ENCODE results near the gene GARRE1. TPM values are rescaled to one million over a fixed set of nuclear protein-coding genes. Genes with fewer than 3 reads are reported as not detected.
"Not testable (repeated sequence)": the region's sequence is repeated elsewhere in the genome, so short reads cannot be mapped to it uniquely, and the experiment has no call there.

The GARRE1 gene
- total RNA-seq, 1 donor from 2014 or later, result 33.5 TPM

- DNase-seq (ENCODE audit: extremely low spot score, unreplicated experiment), result no peak
- H3K27ac Mint-ChIP-seq (ENCODE audit: unreplicated experiment), result no peak overlapping the region
- no peaks in the 10 kb centered on the region for H3K9me3 Mint-ChIP-seq (ENCODE audit: unreplicated experiment)
- peaks cover 20% of the 10 kb centered on the region for H3K4me1 Mint-ChIP-seq (ENCODE audit: unreplicated experiment)
- TF ChIP-seq CTCF (IDR thresholded peaks at IDR 0.05), result no peak
- H3K36me3 Mint-ChIP-seq (ENCODE audit: unreplicated experiment), result peaks cover 22% of the 10 kb centered on the region
- H3K27me3 Mint-ChIP-seq (ENCODE audit: unreplicated experiment), result no peaks in the 10 kb centered on the region
- no peak overlapping the region for H3K4me3 Mint-ChIP-seq (ENCODE audit: unreplicated experiment)
Measured at GRCh38 chr19:34214040-34214439, 40.3 kb upstream of the GARRE1 start.

- Mint-ChIP-seq H3K27me3 (ENCODE audit: unreplicated experiment) (no peaks in the 10 kb centered on the region), H3K9me3 (ENCODE audit: unreplicated experiment) (no peaks in the 10 kb centered on the region), H3K4me3 (ENCODE audit: unreplicated experiment) (no peak overlapping the region), H3K36me3 (ENCODE audit: unreplicated experiment) (peaks cover 26% of the 10 kb centered on the region), H3K4me1 (ENCODE audit: unreplicated experiment) (peaks cover 24% of the 10 kb centered on the region), H3K27ac (ENCODE audit: unreplicated experiment) (no peak overlapping the region)
- no peak for DNase-seq (ENCODE audit: extremely low spot score, unreplicated experiment)
- TF ChIP-seq CTCF (IDR thresholded peaks at IDR 0.05), result no peak
Measured at GRCh38 chr19:34215006-34215665, 39.2 kb upstream of the GARRE1 start.

GRCh38 chr19:34215666-34216038 is 38.7 kb upstream of the GARRE1 start:
- no peak for TF ChIP-seq CTCF (IDR thresholded peaks at IDR 0.05)
- Mint-ChIP-seq H3K4me3 (ENCODE audit: unreplicated experiment) (no peak overlapping the region), H3K4me1 (ENCODE audit: unreplicated experiment) (peaks cover 28% of the 10 kb centered on the region), H3K9me3 (ENCODE audit: unreplicated experiment) (no peaks in the 10 kb centered on the region), H3K27me3 (ENCODE audit: unreplicated experiment) (no peaks in the 10 kb centered on the region), H3K27ac (ENCODE audit: unreplicated experiment) (no peak overlapping the region), H3K36me3 (ENCODE audit: unreplicated experiment) (peaks cover 30% of the 10 kb centered on the region)
- DNase-seq (ENCODE audit: extremely low spot score, unreplicated experiment), result no peak

GRCh38 chr19:34216745-34217219 is 37.6 kb upstream of the GARRE1 start:
- H3K27me3 Mint-ChIP-seq (ENCODE audit: unreplicated experiment); DNase-seq (ENCODE audit: extremely low spot score, unreplicated experiment); H3K9me3 Mint-ChIP-seq (ENCODE audit: unreplicated experiment); H3K27ac Mint-ChIP-seq (ENCODE audit: unreplicated experiment); H3K4me3 Mint-ChIP-seq (ENCODE audit: unreplicated experiment): not testable (repeated sequence)
- Mint-ChIP-seq H3K36me3 (ENCODE audit: unreplicated experiment) (peaks cover 35% of the 10 kb centered on the region), H3K4me1 (ENCODE audit: unreplicated experiment) (peaks cover 29% of the 10 kb centered on the region)

- DNase-seq (ENCODE audit: extremely low spot score, unreplicated experiment), result no peak
- Mint-ChIP-seq H3K4me1 (ENCODE audit: unreplicated experiment) (peaks cover 29% of the 10 kb centered on the region), H3K27me3 (ENCODE audit: unreplicated experiment) (no peaks in the 10 kb centered on the region), H3K27ac (ENCODE audit: unreplicated experiment) (peak overlapping the region; percentile 85), H3K9me3 (ENCODE audit: unreplicated experiment) (no peaks in the 10 kb centered on the region), H3K36me3 (ENCODE audit: unreplicated experiment) (peaks cover 43% of the 10 kb centered on the region), H3K4me3 (ENCODE audit: unreplicated experiment) (peak overlapping the region; percentile 11)
- TF ChIP-seq CTCF (IDR thresholded peaks at IDR 0.05), result no peak
Measured at GRCh38 chr19:34217952-34218817, 36.2 kb upstream of the GARRE1 start.
